NCI-H524 treated with DMSO at 0.1 percent for 48 hours (cell line): ENCODE measurements around the gene ZBTB1.

Experiments used
- DNase-seq: peaks from one replicate; lab custom pipeline; 2025; lab: John Stamatoyannopoulos, UW

ZBTB1 gene

DNA sequence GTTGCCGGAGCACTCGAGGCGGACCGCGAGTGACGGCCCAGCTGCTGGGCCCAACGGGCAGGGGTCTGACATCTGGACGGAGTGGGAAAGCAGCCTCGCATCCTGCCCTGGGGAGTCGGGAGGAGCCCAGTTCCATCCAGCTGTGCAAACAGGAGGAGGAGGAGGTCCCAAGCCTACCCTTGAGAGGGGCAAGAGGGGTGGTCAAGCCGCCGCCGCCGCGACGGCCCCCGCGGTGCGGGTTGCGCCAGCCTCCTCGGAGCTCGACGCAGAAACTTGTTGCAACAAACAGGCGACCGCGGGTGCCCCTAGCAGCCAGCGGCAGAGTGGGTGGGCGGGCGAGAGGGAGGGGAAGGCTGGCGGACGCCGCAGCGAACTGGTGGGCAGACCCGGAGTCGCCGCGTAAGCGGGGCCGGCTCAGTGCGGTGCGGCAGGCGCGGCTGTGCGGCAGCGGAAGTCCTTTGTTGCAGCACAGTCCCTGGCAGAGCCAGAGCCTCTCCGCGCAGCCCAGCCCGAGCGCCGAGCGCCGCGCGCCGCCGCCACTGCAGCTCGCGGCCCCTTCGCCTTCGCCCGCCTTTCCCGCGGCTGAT is at the start of gene ZBTB1:
Gene ZBTB1, plus strand, starts transcription at position 461 of the 587 bp plus-strand sequence. CDS start 16,735 bp downstream, outside the sequence.
- DNase-seq: peak; percentile 68

DNA sequence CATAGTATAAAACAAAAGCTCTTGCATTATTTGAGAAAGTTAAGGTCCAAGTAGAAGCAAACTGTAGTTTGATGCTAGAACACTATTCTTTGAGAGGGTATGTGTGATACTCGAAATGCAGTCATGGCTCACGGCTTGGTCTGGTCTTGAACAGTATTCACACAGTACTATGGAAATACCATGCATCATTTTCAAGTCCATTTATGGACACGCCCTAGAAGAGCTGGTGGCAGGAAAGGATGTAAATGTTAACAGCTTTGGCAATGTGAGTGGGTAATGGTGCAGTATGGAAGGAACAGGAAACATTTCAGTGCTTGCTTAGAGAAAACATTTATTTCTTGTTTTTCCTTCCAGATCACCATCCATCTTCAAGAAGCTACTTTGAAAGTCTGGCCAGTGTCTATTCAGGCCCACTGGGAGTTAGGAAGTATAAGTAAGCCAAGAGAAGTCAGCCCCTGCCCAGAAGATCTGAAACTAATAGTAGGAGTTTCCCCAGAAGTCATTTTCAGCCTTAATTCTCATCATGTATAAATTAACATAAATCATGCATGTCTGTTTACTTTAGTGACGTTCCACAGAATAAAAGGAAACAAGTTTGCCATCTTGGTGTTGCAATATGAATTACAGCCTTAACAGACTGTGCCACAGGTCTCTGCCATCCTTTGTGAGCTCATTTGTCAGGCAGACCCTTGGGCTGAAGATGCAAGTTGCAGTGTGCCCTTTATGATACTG is 45.0 kb upstream of the ZBTB1 start:
- DNase-seq: no peak

GRCh38 chr14:64461221-64461620 is 43.3 kb upstream of the ZBTB1 start:
- DNase-seq: no peak

GRCh38 chr14:64463195-64463594 is 41.4 kb upstream of the ZBTB1 start:
- no peak for DNase-seq

GRCh38 chr14:64463873-64464272 is 40.7 kb upstream of the ZBTB1 start:
- DNase-seq: no peak

- DNase-seq: no peak
Measured at GRCh38 chr14:64464651-64465050, 39.9 kb upstream of the ZBTB1 start.

GRCh38 chr14:64465191-64465822 is 39.3 kb upstream of the ZBTB1 start, which contains the start of gene AKAP5:
TSS of gene AKAP5 (plus strand) at chr14:64465499. CDS start at chr14:64468395, 2,896 bp downstream.
- peak; percentile 42 for DNase-seq

GRCh38 chr14:64465831-64466554 is 38.6 kb upstream of the ZBTB1 start:
- no peak for DNase-seq

DNA sequence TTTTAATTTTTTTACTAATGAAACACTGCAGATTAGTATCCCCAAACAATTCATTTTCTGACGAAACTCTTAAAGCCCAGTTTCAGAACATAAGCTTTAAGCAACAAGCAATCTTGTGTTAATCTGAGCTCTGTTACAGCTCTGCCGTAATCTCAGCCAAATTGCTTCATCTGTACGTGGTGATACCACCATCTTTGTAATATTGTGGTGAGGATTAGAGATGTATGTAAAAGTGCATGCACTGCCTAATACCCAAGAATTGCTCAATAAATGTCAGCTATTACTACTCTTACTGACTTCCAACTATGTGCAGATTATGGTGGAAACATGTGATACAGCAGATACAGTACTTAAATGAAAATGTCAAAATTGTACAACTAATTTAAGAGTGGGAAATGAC is 37.5 kb upstream of the ZBTB1 start:
- no peak for DNase-seq

GRCh38 chr14:64467566-64467965 is 37.0 kb upstream of the ZBTB1 start:
- no peak for DNase-seq

DNA sequence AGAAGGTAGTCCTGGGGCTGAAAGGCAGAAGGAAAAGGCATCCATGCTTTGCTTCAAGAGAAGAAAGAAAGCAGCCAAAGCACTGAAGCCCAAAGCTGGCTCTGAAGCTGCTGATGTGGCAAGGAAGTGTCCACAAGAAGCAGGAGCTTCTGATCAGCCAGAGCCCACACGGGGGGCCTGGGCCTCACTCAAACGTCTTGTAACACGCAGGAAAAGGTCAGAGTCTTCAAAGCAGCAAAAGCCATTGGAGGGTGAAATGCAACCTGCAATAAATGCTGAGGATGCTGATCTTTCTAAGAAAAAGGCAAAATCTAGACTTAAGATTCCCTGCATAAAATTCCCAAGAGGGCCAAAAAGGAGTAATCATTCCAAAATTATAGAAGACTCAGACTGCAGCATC is 36.1 kb upstream of the ZBTB1 start:
- no peak for DNase-seq

DNA sequence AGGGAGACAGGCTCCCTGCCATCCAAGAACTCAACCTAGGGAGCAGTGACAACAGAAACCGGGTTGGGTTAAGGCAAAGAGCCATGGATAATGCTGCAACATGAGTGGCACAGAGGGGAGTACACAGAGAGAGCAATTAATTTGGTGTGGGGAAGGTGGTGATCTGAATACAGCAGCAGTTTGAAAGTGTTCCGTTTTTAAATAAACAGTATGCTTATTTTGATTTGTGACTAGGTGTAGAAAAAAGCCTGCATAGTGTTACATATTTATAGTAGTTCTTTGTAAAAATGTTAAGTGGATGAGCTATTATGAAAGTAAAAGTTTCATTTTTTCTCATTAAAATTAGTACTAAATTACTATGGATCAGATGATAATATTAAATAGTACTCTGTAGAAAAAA is 30.5 kb upstream of the ZBTB1 start:
- DNase-seq: no peak

- DNase-seq: no peak
Measured at GRCh38 chr14:64474698-64475097, 29.9 kb upstream of the ZBTB1 start.

GRCh38 chr14:64475585-64476273 is 28.8 kb upstream of the ZBTB1 start:
- DNase-seq: no peak

DNA sequence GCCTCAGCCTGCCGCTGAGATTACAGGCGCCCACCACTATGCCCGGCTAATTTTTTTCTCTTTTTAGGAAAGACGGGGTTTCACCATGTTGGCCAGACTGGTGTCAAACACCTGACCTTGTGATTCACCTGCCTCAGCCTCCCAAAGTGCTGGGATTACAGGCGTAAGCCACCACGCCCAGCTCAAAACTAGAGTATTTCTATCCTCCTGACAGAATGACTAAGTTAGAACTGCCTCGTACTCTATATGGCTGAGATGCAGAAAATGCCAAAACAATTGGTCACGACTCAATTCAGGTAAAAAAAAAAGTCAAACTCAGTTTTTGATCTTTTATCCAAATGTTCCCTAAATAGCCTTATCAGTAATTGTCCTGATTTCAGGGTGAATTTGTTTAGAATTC is 28.1 kb upstream of the ZBTB1 start:
- DNase-seq: no peak

DNA sequence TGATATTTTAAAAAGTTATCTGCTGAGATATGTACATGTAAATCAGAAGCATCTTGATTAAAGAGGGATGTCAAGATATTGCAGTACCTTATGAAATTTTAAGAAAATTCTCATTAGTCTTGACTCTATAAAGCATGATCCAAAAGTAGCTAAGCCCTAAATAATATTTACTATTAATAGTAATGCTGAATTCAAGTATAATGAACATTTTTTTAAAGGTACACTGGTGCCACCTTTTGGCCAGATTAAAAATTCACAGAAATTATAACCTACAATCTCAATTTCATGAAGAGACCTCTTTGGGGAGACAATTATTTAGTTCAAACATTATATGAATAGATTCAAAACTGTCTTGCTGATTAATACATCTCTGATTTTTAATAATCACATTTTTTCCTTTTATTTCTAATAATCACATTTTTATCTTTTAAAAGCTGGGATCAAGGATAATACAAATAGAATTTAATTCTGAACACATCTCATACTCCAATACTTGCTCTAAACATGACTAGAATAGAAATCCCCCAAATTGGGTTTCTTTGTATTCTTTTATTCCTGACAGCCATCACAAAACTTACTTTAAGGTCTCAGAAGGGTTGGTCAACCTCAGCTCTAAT is 25.8 kb upstream of the ZBTB1 start:
- DNase-seq: no peak

DNA sequence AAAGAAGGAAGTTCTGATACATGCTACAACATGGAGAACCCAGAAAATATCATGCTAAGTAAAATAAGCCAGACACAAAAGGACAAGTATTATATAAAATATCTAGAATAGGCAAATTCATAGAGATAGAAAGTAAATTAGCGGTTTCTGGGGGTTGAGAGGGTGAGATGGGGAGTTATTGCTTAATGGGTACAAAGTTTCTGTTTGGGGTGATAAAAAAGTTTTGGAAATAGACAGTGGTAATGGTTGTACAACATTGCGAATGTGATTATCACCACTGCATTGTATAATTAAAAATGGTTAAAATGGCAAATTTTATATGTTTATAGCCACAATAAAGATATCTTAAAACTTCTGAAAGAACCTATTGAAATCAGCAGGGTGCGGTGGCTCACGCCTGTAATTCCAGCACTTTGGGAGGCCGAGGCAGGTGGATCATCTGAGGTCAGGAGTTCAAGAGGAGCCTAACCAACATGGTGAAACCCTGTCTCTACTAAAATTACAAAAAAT is 15.9 kb upstream of the ZBTB1 start:
- DNase-seq: no peak

DNA sequence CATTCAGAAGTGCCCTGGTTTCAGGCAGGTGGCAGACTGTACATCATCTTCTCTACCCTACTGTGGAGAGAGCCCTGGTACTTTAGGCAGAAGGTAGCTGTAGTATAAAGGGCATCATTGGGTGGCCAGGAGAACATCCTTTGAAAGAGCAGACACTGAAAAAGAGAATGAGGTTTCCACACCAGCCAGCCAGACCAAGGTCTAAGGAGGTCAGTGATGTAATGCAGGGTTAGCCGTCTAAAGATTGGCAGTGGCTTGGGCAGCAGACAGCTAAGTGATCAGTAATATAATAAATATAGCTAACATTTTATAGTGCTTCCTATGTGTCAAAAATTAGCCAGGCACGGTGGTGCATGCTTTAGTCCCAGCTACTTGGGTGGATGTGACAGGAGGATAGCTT is 12.9 kb upstream of the ZBTB1 start:
- no peak for DNase-seq

DNA sequence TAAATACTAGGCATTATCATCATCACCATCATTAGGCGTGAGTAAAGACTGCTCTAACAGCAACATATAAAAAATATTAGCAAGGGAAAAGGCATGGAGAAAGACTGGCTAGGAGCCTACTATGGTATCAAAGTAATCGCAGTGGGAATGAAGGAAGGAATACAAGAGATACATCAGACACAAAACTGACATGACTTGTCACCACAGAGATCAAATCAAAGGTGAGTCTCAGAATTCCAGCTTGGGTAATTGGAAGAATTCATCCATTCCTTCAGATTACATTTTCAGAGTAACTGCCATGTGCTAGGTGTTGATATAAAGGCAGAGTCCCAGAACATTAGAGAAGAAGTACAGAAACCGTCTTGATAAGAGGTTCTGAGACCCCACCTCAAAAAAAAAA is 11.1 kb upstream of the ZBTB1 start:
- DNase-seq: no peak

GRCh38 chr14:64495252-64495651 is 9.3 kb upstream of the ZBTB1 start:
- DNase-seq: no peak

DNA sequence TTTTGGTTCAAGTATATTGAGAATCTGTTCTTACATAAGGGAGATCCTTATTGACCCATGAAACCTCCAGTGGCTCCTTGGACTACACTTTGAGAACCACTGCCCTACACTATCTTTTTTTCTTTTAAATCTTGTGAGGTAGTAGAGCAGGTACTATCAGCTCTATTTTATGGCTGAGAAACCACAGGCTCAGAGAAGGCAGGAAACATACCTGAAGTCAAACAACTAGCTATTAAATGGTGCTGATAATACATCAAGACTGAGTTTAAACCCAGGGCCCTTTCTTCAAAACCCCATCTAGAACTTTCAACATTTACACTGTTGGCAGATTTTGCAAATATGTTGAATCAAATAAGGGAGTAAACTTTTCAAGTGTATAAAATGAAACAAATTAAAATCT is 7.8 kb upstream of the ZBTB1 start:
- no peak for DNase-seq
